IMR-90 (cell line): ENCODE data around the gene UBLCP1. TPM values are rescaled to one million over a fixed set of nuclear protein-coding genes. Genes with fewer than 3 reads are reported as not detected.
A peak's percentile ranks its signal among the peaks of the same experiment; 100 is the strongest.

ENCODE experiments used
- ATAC-seq: fragments of 200-7000 bp; cut with Tn5 transposase; 2 replicates; pipeline ENCODE4 v1.9.1; 2020; ENCODE audit warnings: low read depth, mild to moderate bottlenecking, moderate library complexity
- BruUV-seq: library from RNA; stranded (reverse); fragments of 400-500 nt; replicated peaks from 2 replicates; lab custom pipeline; 2021; lab: Mats Ljungman, UMichigan
- CTCF ChIA-PET: fragments of 300-600 bp; formaldehyde crosslinking; extraction: SDS; loops from one replicate; lab custom pipeline; 2021; ENCODE audit warnings: antibody characterized with exemption; lab: Yijun Ruan, JAX
- POLR2A ChIA-PET: fragments of 300-600 bp; sonication (Branson Sonifier 250); formaldehyde crosslinking; loops from one replicate; lab custom pipeline; 2022; ENCODE audit warnings: antibody characterized with exemption; ENCODE audit not compliant: unreplicated experiment; lab: Charles Lee
- DNase-seq: peaks from one replicate; pipeline ENCODE4 v3.0.0; 2013
- H2AFZ ChIP-seq: replicated peaks from 2 replicates; pipeline ENCODE3; 2013; ENCODE audit warnings: low read length, mild to moderate bottlenecking; ENCODE audit not compliant: poor library complexity
- H2AK5ac ChIP-seq: 2 replicates; pipeline ENCODE4 v1.6.1; 2013; ENCODE audit warnings: low read depth, low read length, inconsistent platforms
- H2AK9ac ChIP-seq: replicated peaks from 2 replicates; pipeline ENCODE3; 2013; ENCODE audit warnings: mild to moderate bottlenecking, low read depth, low read length, moderate library complexity; ENCODE audit not compliant: poor library complexity
- H2BK120ac ChIP-seq: 2 replicates; pipeline ENCODE4 v1.6.1; 2013; ENCODE audit warnings: low read depth, low read length, inconsistent platforms
- H2BK15ac ChIP-seq: 3 replicates; pipeline ENCODE4 v1.6.1; 2013; ENCODE audit warnings: low read depth, low read length, inconsistent platforms
- H2BK20ac ChIP-seq: 2 replicates; pipeline ENCODE4 v1.6.1; 2013; ENCODE audit warnings: low read depth, mild to moderate bottlenecking, inconsistent platforms, low read length, moderate library complexity
- H2BK5ac ChIP-seq: 2 replicates; pipeline ENCODE4 v1.6.1; 2013; ENCODE audit warnings: mild to moderate bottlenecking, low read depth, low read length, inconsistent platforms; ENCODE audit not compliant: poor library complexity, severe bottlenecking
- H3K14ac ChIP-seq: replicated peaks from 2 replicates; pipeline ENCODE4 v1.6.1; 2013; ENCODE audit warnings: low read depth, low read length, inconsistent platforms
- H3K18ac ChIP-seq: 2 replicates; pipeline ENCODE4 v1.6.1; 2013; ENCODE audit warnings: low read depth, low read length, control low read depth
- H3K23ac ChIP-seq: 2 replicates; pipeline ENCODE4 v1.6.1; 2013; ENCODE audit warnings: low read depth, low read length, inconsistent platforms
- H3K27ac ChIP-seq: 2 replicates; pipeline ENCODE4 v1.5.1; 2013; ENCODE audit warnings: mild to moderate bottlenecking, control low read depth, low read length; ENCODE audit not compliant: insufficient read depth
- H3K27me3 ChIP-seq: 2 replicates; pipeline ENCODE4 v1.6.1; 2013; ENCODE audit warnings: low read length; ENCODE audit not compliant: control insufficient read depth, insufficient read depth
- H3K36me3 ChIP-seq: 2 replicates; pipeline ENCODE4 v1.6.1; 2013; ENCODE audit warnings: low read length, mixed read lengths; ENCODE audit not compliant: control insufficient read depth, insufficient read depth
- H3K4ac ChIP-seq: 2 replicates; pipeline ENCODE4 v1.6.1; 2013; ENCODE audit warnings: low read depth, low read length, inconsistent platforms
- H3K4me1 ChIP-seq: 2 replicates; pipeline ENCODE4 v1.6.1; 2013; ENCODE audit warnings: low read length, mixed read lengths; ENCODE audit not compliant: control insufficient read depth, insufficient read depth
- H3K4me2 ChIP-seq: 2 replicates; pipeline ENCODE4 v1.6.1; 2013; ENCODE audit warnings: low read depth, mild to moderate bottlenecking, control low read depth, low read length, moderate library complexity
- H3K4me3 ChIP-seq: 2 replicates; pipeline ENCODE4 v1.5.1; 2013; ENCODE audit warnings: low read depth, mild to moderate bottlenecking, control low read depth, low read length, moderate library complexity; ENCODE audit not compliant: insufficient read depth
- H3K56ac ChIP-seq: 2 replicates; pipeline ENCODE4 v1.6.1; 2013; ENCODE audit warnings: low read length, inconsistent platforms; ENCODE audit not compliant: insufficient read depth; ENCODE audit errors: extremely low read depth
- H3K79me1 ChIP-seq, 2 experiments: 2 replicates each; pipeline ENCODE4 v1.6.1; 2013; ENCODE audit warnings: low read length in 2 of 2, inconsistent platforms in 1 of 2, low read depth in 1 of 2
- H3K9ac ChIP-seq: 2 replicates; pipeline ENCODE4 v1.6.1; 2013; ENCODE audit warnings: low read depth, low read length, control low read depth
- H3K9me1 ChIP-seq: 2 replicates; pipeline ENCODE4 v1.6.1; 2013; ENCODE audit warnings: low read length, inconsistent platforms; ENCODE audit not compliant: insufficient read depth
- H3K9me3 ChIP-seq: 2 replicates; pipeline ENCODE4 v1.6.1; 2013; ENCODE audit warnings: low read length; ENCODE audit not compliant: control insufficient read depth, insufficient read depth
- H4K20me1 ChIP-seq: 2 replicates; pipeline ENCODE4 v1.6.1; 2013; ENCODE audit warnings: low read length, inconsistent platforms; ENCODE audit not compliant: insufficient read depth
- H4K5ac ChIP-seq: 2 replicates; pipeline ENCODE4 v1.6.1; 2013; ENCODE audit warnings: mild to moderate bottlenecking, low read depth, low read length, control low read depth
- H4K8ac ChIP-seq, 2 experiments: 2 replicates each; pipeline ENCODE4 v1.6.1; 2013; ENCODE audit warnings: low read depth in 2 of 2, low read length in 2 of 2, control low read depth in 1 of 2, inconsistent platforms in 1 of 2
- H4K91ac ChIP-seq: 2 replicates; pipeline ENCODE4 v1.6.1; 2013; ENCODE audit warnings: low read depth, low read length, inconsistent platforms; ENCODE audit not compliant: insufficient read depth
- CEBPB ChIP-seq: IDR thresholded peaks from 2 replicates; pipeline ENCODE4 v1.6.1; 2012; ENCODE audit warnings: low read depth, low read length, improper control_type of control experiment
- NFE2L2 ChIP-seq: fragments of 150-350 bp; IDR thresholded peaks from 2 replicates; pipeline ENCODE4 v1.6.1; 2016; ENCODE audit warnings: low read depth, mild to moderate bottlenecking, low read length
- RAD21 ChIP-seq: IDR thresholded peaks from 2 replicates; pipeline ENCODE4 v1.6.1; 2012; ENCODE audit warnings: low read length, improper control_type of control experiment
- SMC3 ChIP-seq: fragments of 150-350 bp; IDR thresholded peaks from 2 replicates; pipeline ENCODE4 v1.6.1; 2016; ENCODE audit warnings: low read depth, mild to moderate bottlenecking, antibody characterized with exemption, low read length, moderate library complexity
- WGBS, 2 experiments: methylation state at CpG; one replicate each; pipeline versions ENCODE4 v1.1.5 to v1.1.7; 2013; ENCODE audit warnings: missing lambda C conversion rate in 2 of 2; ENCODE audit not compliant: insufficient read length in 1 of 2; ENCODE audit errors: extremely low coverage in 2 of 2; 5-methylcytosine and 5-hydroxymethylcytosine counted together
- dilution Hi-C: fragments of 300-500 bp; cut with HindIII; formaldehyde crosslinking; loops from one replicate; pipeline ENCODE4 v1.14.3; 2018; ENCODE audit warnings: low sequenced_read_pairs; ENCODE audit not compliant: unreplicated experiment
- in situ Hi-C: fragments of 300-500 bp; cut with MboI; formaldehyde crosslinking; loops from 3 replicates; pipeline ENCODE4 v1.14.3; 2019; ENCODE audit warnings: low sequenced_read_pairs, inconsistent platforms, mixed read lengths
- intact Hi-C: fragments of 100-400 bp; cut with micrococcal nuclease; formaldehyde crosslinking; loops from 2 replicates; pipeline ENCODE4 v1.10.0; 2022
- polyA plus RNA-seq, 3 experiments: library from polyadenylated mRNA; depleted of rRNA; stranded (reverse); fragments of >200 nt; gene quantifications; 2 replicates each; pipeline ENCODE4 v1.2.3, GENCODE V29; 2012; ENCODE audit warnings: low replicate concordance in 1 of 3
- total RNA-seq: library from RNA; depleted of rRNA; stranded (reverse); fragments of >200 nt; gene quantifications from 2 replicates; pipeline ENCODE4 v1.2.3, GENCODE V29; 2012
- TF ChIP-seq, protein P1 (sequence below): conservative IDR thresholded peaks from 2 replicates; pipeline ENCODE4 v1.5.1; 2012; ENCODE audit warnings: mild to moderate bottlenecking, low read depth, low read length, improper control_type of control experiment

UBLCP1 gene
- total and polyA plus RNA-seq, 2 of the 4 experiments (the other 2 are of a cell fraction), result 11.7 to 17.5 TPM

DNA sequence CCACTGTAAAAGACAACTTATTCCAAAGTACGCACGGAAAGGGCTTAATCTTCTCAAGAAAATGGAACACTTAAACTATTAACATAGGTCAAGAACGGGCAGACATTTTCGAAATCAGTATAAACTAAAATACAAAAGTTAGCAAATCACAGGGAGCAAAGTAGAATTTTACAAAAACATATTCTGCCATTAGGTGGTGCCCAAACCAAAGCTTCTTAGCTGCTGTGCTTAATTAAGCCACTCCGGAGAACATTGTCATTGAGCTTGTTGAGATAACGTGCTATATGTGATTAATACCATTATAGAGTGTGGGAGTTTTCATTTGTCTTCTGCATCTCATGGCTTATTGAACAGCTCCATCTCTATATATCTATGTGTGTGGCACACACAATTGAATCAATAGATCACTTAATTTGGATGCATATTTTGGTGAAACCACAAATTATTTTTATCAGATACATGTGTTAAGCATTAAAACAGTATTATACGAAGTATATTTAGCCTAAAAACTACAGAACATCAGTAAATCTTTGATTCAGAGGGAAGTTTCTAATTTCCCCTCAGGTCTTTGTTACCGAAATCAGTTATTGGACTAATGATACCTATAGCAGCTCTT lies 23.4 kb downstream of the UBLCP1 start:
- H2BK15ac ChIP-seq, result no peak overlapping the region
- no CpG with 5 or more reads among the region's 8 CpGs for WGBS, 2 experiments
- H4K8ac ChIP-seq, result no peak overlapping the region
- intact Hi-C loops (loop anchor here (1.0 to 5.0 kb wide), 3 partner anchors 141 to 681 kb away; partner anchors contain the start of gene ADRA1B), in situ Hi-C loops (loop anchor here (10.0 kb wide), 1 partner anchor 698 kb away; no protein-coding TSS in a partner anchor), dilution Hi-C loops (no loop called here)
- no peak overlapping the region for H3K4me3 ChIP-seq
- no peak overlapping the region for H3K9ac ChIP-seq
- ATAC-seq (peak; percentile 53; the same call in 1 of the 2 replicates), DNase-seq (peak; percentile 48)
- no peak overlapping the region for H3K56ac ChIP-seq
- no peaks in the 10 kb centered on the region for H3K9me3 ChIP-seq
- no peak overlapping the region for H4K5ac ChIP-seq
- no peak overlapping the region for H2AK5ac ChIP-seq
- H3K79me1 ChIP-seq, result no peaks in the 10 kb centered on the region
- H3K14ac ChIP-seq, result no peak overlapping the region
- H4K20me1 ChIP-seq, result no peaks in the 10 kb centered on the region
- H3K36me3 ChIP-seq, result peaks cover 2% of the 10 kb centered on the region; the same call in 1 of the 2 replicates
- no peaks in the 10 kb centered on the region for H3K9me1 ChIP-seq
- ChIA-PET CTCF (interaction anchor here (0.6 to 2.0 kb wide), 6 partner anchors 8 to 157 kb away, joined by 3 to 7 read pairs (median 3); no protein-coding TSS in a partner anchor), POLR2A (no interaction called here)
- no peaks in the 10 kb centered on the region for H3K27me3 ChIP-seq
- H3K18ac ChIP-seq, result no peak overlapping the region
- no peak overlapping the region for H3K4ac ChIP-seq
- H2BK20ac ChIP-seq, result no peak overlapping the region
- H2BK120ac ChIP-seq, result no peak overlapping the region
- no peak overlapping the region for H3K27ac ChIP-seq
- no peak overlapping the region for H4K91ac ChIP-seq
- TF ChIP-seq, protein P1, sequence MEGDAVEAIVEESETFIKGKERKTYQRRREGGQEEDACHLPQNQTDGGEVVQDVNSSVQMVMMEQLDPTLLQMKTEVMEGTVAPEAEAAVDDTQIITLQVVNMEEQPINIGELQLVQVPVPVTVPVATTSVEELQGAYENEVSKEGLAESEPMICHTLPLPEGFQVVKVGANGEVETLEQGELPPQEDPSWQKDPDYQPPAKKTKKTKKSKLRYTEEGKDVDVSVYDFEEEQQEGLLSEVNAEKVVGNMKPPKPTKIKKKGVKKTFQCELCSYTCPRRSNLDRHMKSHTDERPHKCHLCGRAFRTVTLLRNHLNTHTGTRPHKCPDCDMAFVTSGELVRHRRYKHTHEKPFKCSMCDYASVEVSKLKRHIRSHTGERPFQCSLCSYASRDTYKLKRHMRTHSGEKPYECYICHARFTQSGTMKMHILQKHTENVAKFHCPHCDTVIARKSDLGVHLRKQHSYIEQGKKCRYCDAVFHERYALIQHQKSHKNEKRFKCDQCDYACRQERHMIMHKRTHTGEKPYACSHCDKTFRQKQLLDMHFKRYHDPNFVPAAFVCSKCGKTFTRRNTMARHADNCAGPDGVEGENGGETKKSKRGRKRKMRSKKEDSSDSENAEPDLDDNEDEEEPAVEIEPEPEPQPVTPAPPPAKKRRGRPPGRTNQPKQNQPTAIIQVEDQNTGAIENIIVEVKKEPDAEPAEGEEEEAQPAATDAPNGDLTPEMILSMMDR, result peak; percentile 56
- TF ChIP-seq CEBPB (no peak), NFE2L2 (no peak), SMC3 (peak; percentile 54; the same call in 1 of the 2 replicates), RAD21 (peak; percentile 77)
- H2BK5ac ChIP-seq, result no peak overlapping the region
- no peak overlapping the region for H2AFZ ChIP-seq
- H3K23ac ChIP-seq, result no peak overlapping the region
- BruUV-seq, result no TSS peak
- no peaks in the 10 kb centered on the region for H3K4me1 ChIP-seq
- H3K4me2 ChIP-seq, result no peak overlapping the region
- no peak overlapping the region for H2AK9ac ChIP-seq
